ENCODE results near the gene MLH3.

DNA sequence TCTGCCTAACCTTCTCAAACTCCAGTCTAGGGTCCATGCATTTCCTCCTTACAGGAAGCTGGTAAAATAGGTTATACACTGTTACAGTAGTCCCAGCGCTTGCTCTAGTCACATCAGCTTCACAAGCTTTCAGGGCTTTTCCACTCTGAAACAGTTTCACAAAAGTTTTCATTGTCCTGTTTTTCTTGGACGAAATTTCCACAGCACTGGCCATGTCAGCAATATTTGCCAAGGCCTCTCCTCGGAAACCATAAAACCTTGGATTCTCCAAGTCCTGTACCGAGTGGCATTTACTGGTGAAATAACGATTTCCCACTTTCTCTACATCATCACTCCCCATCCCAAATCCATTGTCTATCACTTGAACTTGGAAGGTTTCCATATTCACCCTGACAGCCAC, 2.1 kb downstream of the MLH3 start:
- TF ChIP-seq, protein P1, sequence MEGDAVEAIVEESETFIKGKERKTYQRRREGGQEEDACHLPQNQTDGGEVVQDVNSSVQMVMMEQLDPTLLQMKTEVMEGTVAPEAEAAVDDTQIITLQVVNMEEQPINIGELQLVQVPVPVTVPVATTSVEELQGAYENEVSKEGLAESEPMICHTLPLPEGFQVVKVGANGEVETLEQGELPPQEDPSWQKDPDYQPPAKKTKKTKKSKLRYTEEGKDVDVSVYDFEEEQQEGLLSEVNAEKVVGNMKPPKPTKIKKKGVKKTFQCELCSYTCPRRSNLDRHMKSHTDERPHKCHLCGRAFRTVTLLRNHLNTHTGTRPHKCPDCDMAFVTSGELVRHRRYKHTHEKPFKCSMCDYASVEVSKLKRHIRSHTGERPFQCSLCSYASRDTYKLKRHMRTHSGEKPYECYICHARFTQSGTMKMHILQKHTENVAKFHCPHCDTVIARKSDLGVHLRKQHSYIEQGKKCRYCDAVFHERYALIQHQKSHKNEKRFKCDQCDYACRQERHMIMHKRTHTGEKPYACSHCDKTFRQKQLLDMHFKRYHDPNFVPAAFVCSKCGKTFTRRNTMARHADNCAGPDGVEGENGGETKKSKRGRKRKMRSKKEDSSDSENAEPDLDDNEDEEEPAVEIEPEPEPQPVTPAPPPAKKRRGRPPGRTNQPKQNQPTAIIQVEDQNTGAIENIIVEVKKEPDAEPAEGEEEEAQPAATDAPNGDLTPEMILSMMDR (optimal IDR thresholded peaks at IDR 0.05 in 1 of 3, IDR thresholded peaks at IDR 0.05 in 1 of 3, conservative IDR thresholded peaks at IDR 0.05 in 1 of 3; ENCODE audit: extremely low read depth in 1 of 3, insufficient read depth in 2 of 3, low read length in 3 of 3), result no peak
- TF ChIP-seq EZH2 (IDR thresholded peaks at IDR 0.05; ENCODE audit: low read length), result no peak

Data from keratinocyte (primary cell).